Eye (tissue), 1 donor: ENCODE results near the gene KIF25.

ENCODE experiments used
- DNase-seq: peaks from one replicate; pipeline ENCODE4 v3.0.0-alpha.2; 2015

The KIF25 gene, protein sequence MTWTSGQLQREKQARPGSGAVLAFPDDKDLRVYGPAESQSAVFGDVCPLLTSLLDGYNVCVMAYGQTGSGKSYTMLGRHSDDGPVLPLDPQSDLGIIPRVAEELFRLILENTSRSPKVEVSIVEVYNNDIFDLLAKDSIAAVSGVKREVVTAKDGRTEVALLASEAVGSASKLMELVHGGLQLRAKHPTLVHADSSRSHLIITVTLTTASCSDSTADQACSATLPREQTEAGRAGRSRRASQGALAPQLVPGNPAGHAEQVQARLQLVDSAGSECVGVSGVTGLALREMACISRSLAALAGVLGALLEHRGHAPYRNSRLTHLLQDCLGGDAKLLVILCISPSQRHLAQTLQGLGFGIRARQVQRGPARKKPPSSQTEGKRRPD

GRCh38 chr6:167997642-167998041 is at the start of gene KIF25:
Gene KIF25 (plus strand): TSS chr6:167997671. CDS start chr6:168029586, 31,915 bp downstream.
- DNase-seq: no peak

DNA sequence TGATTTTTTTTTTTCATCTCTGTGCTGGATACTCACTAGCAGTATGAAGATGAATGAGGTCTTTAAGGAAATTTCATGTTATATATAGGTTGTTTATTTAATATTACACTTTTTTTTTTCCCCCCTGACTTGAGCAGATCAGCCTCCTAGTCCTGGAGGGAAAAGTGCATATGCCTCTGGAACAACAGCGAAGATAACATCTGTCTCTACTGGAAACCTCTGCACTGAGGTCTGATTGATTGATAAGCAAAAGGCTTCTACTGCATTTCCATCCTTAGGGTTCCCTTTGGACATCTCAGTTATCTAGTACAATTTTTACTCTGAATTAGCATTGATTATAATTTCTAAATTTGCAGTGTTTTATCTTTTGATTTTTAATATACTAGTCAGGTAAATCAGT is 49.8 kb upstream of the KIF25 start:
- no peak for DNase-seq

- DNase-seq: no peak
Observed at GRCh38 chr6:167948716-167949115, 48.8 kb upstream of the KIF25 start.

DNA sequence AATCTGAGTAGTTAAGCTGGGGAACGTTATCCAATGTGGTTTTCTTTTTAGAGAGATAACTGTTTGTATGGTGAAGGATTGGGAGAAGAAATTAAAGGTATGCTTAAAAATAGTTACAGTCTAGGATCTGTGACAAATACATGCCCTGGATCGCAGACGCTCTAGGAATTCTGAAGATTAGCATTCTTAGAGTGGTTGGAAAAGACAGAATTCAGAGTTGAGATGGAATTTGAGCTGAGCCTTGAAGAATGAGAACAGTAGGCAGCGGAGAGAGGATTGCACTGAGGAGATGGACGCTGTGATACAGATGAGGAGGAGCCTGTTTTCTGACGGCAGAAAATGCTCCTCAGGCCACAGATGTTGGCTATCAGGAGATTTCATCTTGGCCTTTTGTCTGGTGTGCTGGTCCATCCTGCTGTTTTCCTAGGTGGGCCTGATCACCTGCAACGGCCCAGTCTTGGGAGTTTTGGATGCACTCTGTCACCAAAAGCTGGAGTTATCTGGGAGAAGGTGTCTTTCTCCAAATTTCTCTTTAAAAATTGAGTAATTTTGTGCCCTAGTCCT is 48.3 kb upstream of the KIF25 start:
- no peak for DNase-seq

GRCh38 chr6:167951781-167952511 is 45.5 kb upstream of the KIF25 start:
- DNase-seq: no peak

GRCh38 chr6:167952512-167952859 is 45.0 kb upstream of the KIF25 start:
- DNase-seq: no peak

- DNase-seq: no peak
Observed at GRCh38 chr6:167953551-167953950, 43.9 kb upstream of the KIF25 start.

DNA sequence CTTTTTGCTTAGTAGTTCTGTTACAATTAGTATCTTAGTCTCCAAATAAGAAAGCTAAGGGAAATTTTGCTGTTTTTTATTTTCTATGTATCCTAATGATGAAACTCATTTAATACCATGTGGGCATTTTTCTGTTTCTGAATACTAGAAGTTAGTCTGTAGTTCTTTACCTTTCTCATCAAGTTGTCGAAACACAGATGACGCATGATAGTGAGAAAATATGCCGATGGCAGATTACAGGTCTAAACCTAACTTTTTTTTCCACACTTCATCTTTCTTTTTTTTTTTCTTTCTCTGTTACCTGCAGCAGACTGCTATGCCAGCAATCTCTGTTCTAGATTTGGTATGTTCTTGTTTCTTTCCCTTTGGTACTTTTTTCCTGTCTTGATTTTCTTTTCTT is 43.3 kb upstream of the KIF25 start:
- DNase-seq: no peak

- DNase-seq: no peak
Observed at GRCh38 chr6:167956491-167956890, 41.0 kb upstream of the KIF25 start.

DNA sequence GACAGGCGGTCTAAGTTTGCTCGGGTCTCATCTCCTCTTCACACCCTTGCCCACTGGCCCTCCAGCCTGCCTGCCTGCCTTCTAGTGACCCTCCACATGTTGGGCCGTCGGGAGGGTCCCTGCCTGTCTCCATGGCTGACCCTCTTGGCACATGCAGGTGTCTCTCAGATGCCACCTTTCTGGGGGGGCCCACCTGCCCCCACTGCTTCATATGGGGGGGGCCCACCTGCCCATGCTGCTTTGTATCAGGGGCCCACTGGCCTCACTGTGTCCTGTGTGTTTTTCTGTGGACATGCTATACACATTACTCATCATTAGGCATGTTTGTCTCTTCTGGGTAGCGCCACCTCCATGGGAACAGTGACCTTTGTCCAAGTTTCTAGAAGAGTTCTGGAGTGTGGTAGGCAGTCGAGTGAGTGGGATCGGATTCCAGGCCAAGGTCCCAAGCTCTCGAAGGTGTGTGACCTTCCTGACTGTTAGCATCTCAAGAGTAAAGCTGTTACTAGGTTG is 40.4 kb upstream of the KIF25 start:
- DNase-seq: no peak

GRCh38 chr6:167957626-167958025 is 39.8 kb upstream of the KIF25 start:
- no peak for DNase-seq

- no peak for DNase-seq
Observed at GRCh38 chr6:167960579-167960978, 36.9 kb upstream of the KIF25 start.

GRCh38 chr6:167962711-167963110 is 34.8 kb upstream of the KIF25 start:
- DNase-seq: no peak

DNA sequence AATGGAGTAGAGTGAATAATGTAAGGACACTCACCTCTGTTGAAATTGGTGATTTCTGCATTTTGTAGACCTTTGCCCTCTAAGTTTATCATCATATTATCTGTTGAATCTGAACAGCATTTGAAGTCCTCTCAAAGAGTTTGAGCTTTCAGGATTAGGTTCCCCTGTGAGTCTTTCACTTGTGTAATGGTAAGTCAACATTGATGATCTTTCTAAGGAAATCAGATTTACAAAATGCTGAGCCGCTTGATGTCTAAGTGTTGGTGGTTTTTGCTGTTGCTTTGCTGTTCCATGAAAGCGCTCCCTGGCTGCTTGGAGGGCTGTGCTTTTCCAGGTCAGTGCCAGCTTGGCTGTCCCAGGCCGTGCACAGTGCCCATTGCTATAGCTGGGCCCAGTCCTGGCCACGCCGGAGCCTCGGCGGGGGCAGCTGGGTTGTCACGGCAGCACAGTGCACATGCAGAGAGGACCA is 33.8 kb upstream of the KIF25 start:
- no peak for DNase-seq

GRCh38 chr6:167965592-167966539 is 31.6 kb upstream of the KIF25 start:
- DNase-seq: no peak

DNA sequence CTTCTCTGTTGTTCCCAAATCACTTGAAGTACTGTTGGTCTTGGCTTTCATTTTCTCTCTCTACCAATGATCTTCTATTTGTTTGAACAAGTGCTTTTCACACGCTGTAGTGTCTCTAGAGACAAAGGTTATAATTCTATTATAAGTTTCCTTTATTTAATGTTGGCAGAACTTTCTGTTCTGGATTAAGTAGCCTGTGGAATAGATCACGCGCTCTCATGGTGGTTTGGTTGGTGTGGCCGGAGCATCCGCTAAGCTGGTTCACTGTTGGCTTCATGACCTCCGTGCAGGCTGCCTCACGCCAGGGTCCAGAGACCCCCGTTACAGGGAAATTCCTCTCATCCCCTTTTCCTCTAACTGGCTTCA is 30.9 kb upstream of the KIF25 start:
- no peak for DNase-seq

DNA sequence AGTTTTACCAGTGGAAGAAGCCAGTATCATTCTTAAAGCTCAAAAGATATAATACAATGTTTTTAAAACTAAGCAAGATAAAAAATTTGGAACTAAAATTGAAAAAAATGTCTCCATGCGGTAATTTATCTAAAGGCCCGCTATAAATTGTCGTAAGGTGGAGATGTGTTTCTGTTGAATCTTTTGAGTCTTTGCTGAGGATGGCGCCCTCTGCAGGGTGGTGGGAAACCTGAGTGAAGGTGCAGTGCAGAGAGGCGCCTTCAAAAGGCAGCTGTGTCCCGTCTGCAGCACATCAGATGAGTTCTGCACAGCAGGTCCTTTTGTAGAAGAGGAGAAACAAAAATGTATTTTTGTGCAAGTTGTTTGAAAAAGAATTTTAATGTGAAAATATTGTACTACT is 29.4 kb upstream of the KIF25 start:
- DNase-seq: no peak

DNA sequence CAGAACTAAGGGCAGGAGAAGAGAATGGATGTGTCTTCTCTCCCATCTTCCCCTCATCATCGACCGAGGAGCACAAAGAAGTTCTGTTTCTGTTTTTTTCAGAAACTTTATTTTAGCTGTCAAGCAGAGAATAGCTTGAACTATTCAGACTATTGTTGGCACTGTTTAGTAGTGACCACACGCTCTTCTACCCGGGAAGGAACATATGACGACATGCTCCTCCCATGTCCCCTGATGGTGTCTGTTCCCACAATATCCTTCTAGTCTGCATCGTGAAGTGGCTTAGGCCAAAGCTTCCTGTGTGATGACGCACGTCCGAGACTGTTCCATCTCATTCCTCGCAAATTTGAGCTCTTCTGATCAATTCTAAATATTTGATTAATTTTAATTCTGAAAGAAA is 27.2 kb upstream of the KIF25 start:
- no peak for DNase-seq

DNA sequence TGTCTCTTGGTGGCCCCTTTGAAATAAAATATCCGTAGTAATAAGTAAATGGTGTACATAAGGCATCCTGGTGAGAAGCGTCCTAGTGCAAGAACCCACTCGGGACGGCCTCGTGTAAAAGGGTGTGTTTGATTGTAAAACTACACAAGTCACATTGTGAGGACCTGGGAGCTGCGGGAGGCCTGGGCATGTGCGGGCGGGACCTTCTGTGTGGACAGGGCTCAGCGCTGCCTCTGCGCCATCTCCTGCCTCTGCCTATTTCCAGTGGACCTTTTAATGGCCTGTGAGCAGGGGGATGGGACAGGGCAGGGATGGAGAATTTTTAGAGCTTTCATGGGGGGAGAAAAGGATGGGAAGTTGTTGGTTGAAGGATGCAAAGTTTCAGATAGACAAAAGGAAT is 25.3 kb upstream of the KIF25 start:
- no peak for DNase-seq

GRCh38 chr6:167973148-167973885 is 24.2 kb upstream of the KIF25 start:
- no peak for DNase-seq

DNA sequence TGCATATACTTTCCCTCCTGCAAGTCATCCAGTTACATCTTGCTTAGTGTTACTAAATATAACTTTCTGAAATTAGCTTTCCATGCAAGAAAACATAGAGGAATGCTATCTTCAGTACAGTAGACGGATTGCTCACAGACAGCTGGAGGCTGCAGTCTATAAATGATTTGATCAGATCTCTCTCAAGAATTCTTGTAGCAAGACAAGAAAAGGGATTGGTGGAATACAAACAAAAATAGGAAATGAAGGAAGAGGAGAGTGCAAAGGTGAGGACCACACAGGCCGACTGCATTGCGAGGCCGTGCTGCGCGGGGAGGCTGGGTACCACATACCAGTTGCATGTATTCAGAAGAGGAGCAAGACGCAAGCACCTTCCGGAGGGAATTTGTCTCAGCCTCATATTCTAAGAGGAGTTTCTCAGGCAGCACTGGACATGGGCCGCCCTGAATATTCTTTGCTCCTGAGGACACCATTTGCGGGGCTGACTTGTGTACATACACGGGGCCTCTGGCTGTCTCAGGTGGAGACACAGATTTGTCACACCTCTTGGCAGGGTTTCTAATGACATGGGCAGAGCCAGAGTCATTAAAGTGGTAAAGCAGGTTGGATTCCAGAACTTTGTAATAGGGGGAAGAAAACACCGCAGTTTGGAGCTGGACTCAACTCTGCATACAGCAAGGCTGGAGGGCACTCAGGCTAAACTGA is 22.7 kb upstream of the KIF25 start:
- no peak for DNase-seq
